K562 (cell line): ENCODE results near the gene IL1RN. TPM values are rescaled to one million over a fixed set of nuclear protein-coding genes. Genes with fewer than 3 reads are reported as not detected.

ENCODE experiments used
- ATAC-seq: fragments of 200-7000 bp; cut with Tn5 transposase; 3 replicates; pipeline ENCODE4 v1.9.1; 2020; ENCODE audit warnings: moderate library complexity
- BruUV-seq: library from RNA; stranded (reverse); fragments of 400-500 nt; replicated peaks from 2 replicates; lab custom pipeline; 2021; lab: Mats Ljungman, UMichigan
- CTCF ChIA-PET: fragments of 300-600 bp; formaldehyde crosslinking; extraction: SDS; loops from one replicate; lab custom pipeline; 2021; ENCODE audit warnings: low intra/inter-chr PET ratio; lab: Yijun Ruan, JAX
- POLR2A ChIA-PET: fragments of 300-600, 350-650 bp; sonication (Branson Sonifier 250); formaldehyde crosslinking; extraction: SDS; loops from one replicate; lab custom pipeline; 2021; ENCODE audit warnings: antibody characterized with exemption, inconsistent platforms; lab: Yijun Ruan, JAX
- DNase-seq, 4 experiments: peaks; one replicate each; pipeline versions ENCODE4 v3.0.0 to v3.0.0-alpha.2; 2011 to 2018; ENCODE audit warnings: low spot score in 3 of 4, mixed read lengths in 3 of 4; ENCODE audit errors: extremely low read depth in 1 of 4
- FAIRE-seq: peaks from 2 replicates; lab custom pipeline; 2011; peaks lifted over from hg19 to GRCh38; lab: Jason Lieb, UNC
- H2AFZ ChIP-seq: 2 replicates; pipeline ENCODE4 v1.6.0; 2011; ENCODE audit warnings: low read depth, low read length, control low read depth, inconsistent platforms
- H3K27ac ChIP-seq: fragments of 200-600 bp; 3 replicates; pipeline ENCODE4 v1.8.0; 2011; ENCODE audit warnings: low read depth, mild to moderate bottlenecking, control low read depth, inconsistent platforms, low read length, moderate library complexity, mixed read lengths; ENCODE audit errors: extremely low read depth
- H3K27me3 ChIP-seq, 2 experiments: fragments of 300-600 bp in 1 of 2; 2 replicates in 1 of 2; 3 replicates in 1 of 2; pipeline versions ENCODE4 v1.6.0 to v1.8.0; 2011; ENCODE audit warnings: inconsistent platforms in 2 of 2, low read length in 2 of 2, mild to moderate bottlenecking in 1 of 2, mixed read lengths in 1 of 2, moderate library complexity in 1 of 2; ENCODE audit not compliant: control insufficient read depth in 2 of 2, insufficient read depth in 2 of 2
- H3K36me3 ChIP-seq: fragments of 300-600 bp; 3 replicates; pipeline ENCODE4 v1.8.0; 2011; ENCODE audit warnings: mild to moderate bottlenecking, low read length, inconsistent platforms; ENCODE audit not compliant: control insufficient read depth, insufficient read depth
- H3K4me1 ChIP-seq, 2 experiments: fragments of 200-600 bp in 1 of 2; replicated peaks in 1 of 2; 2 replicates in 1 of 2; 3 replicates in 1 of 2; pipeline versions ENCODE4 v1.5.1 to v1.8.0; 2011; ENCODE audit warnings: inconsistent platforms in 2 of 2, low read length in 2 of 2, mild to moderate bottlenecking in 1 of 2, mixed read lengths in 1 of 2, moderate library complexity in 1 of 2; ENCODE audit not compliant: control insufficient read depth in 2 of 2, insufficient read depth in 2 of 2
- H3K4me2 ChIP-seq: 2 replicates; pipeline ENCODE4 v1.6.1; 2011; ENCODE audit warnings: low read length, control low read depth, inconsistent platforms, mixed read lengths; ENCODE audit not compliant: insufficient read depth
- H3K4me3 ChIP-seq: fragments of 200-600 bp; sonication (generic), shearing (Covaris generic); 2 replicates; pipeline ENCODE4 v1.5.1; 2016; ENCODE audit warnings: control low read depth, inconsistent platforms
- H3K79me2 ChIP-seq: fragments of 200-600 bp; 3 replicates; pipeline ENCODE4 v1.8.0; 2011; ENCODE audit warnings: low read length, inconsistent platforms; ENCODE audit not compliant: control insufficient read depth, insufficient read depth
- H3K9ac ChIP-seq, 2 experiments: 2 replicates each; pipeline versions ENCODE4 v1.6.0 to v1.6.1; 2011; ENCODE audit warnings: low read depth in 2 of 2, low read length in 2 of 2, control low read depth in 1 of 2, inconsistent platforms in 1 of 2, mild to moderate bottlenecking in 1 of 2, mixed read lengths in 1 of 2; ENCODE audit not compliant: insufficient read depth in 1 of 2
- H3K9me1 ChIP-seq: one replicate; pipeline ENCODE4 v1.6.0; 2011; ENCODE audit warnings: inconsistent platforms, mild to moderate bottlenecking, low read length, moderate library complexity; ENCODE audit not compliant: control insufficient read depth, insufficient read depth
- H3K9me3 ChIP-seq: replicated peaks from 2 replicates; pipeline ENCODE4 v1.5.1; 2011; ENCODE audit warnings: low read depth, low read length, inconsistent platforms; ENCODE audit not compliant: control insufficient read depth, insufficient read depth
- H4K20me1 ChIP-seq: replicated peaks from 2 replicates; pipeline ENCODE4 v1.6.1; 2011; ENCODE audit warnings: low read length, inconsistent platforms, mixed read lengths; ENCODE audit not compliant: control insufficient read depth, insufficient read depth
- ARID2 ChIP-seq: fragments of 450-650 bp; IDR thresholded peaks from 2 replicates; pipeline ENCODE4 v1.6.1; 2017; ENCODE audit warnings: antibody characterized with exemption, mild to moderate bottlenecking
- ATF3 ChIP-seq, 2 experiments: fragments of 450-650 bp in 1 of 2; sonication (generic) in 1 of 2; formaldehyde crosslinking in 1 of 2; IDR thresholded peaks in 1 of 2; conservative IDR thresholded peaks in 1 of 2; 2 replicates each; pipeline versions ENCODE4 v1.6.1 to v1.8.1; 2016 to 2023; ENCODE audit warnings: mild to moderate bottlenecking in 2 of 2, moderate library complexity in 2 of 2, inconsistent platforms in 1 of 2, missing genetic modification reagents in 1 of 2
- ATF7 ChIP-seq: fragments of 450-650 bp; IDR thresholded peaks from 2 replicates; pipeline ENCODE4 v1.7.1; 2014; ENCODE audit warnings: mild to moderate bottlenecking, moderate library complexity
- CBFA2T3 ChIP-seq: fragments of 450-650 bp; IDR thresholded peaks from 2 replicates; pipeline ENCODE4 v1.6.1; 2017
- E2F1 ChIP-seq: sonication (generic); formaldehyde crosslinking; IDR thresholded peaks from 2 replicates; pipeline ENCODE4 v1.8.1; 2023; ENCODE audit warnings: mild to moderate bottlenecking, missing genetic modification reagents, moderate library complexity
- ELF1 ChIP-seq: fragments of 200-800 bp; sonication (Bioruptor generic); IDR thresholded peaks from 2 replicates; pipeline ENCODE4 v1.6.1; 2016; ENCODE audit warnings: missing genetic modification characterization, missing compliant biosample characterization
- ELF2 ChIP-seq: fragments of 250-450 bp; sonication (Bioruptor Pico); IDR thresholded peaks from 2 replicates; pipeline ENCODE4 v1.5.0; 2021; ENCODE audit warnings: mild to moderate bottlenecking
- LEF1 ChIP-seq: fragments of 450-650 bp; IDR thresholded peaks from 2 replicates; pipeline ENCODE4 v1.6.1; 2016; ENCODE audit warnings: mild to moderate bottlenecking
- MAFK ChIP-seq: IDR thresholded peaks from 2 replicates; pipeline ENCODE4 v1.6.1; 2011; ENCODE audit warnings: low read length, improper control_type of control experiment
- MBD2 ChIP-seq: sonication (generic); IDR thresholded peaks from 2 replicates; pipeline ENCODE4 v1.6.1; 2016; ENCODE audit warnings: low read depth, borderline replicate concordance
- STAT5A ChIP-seq: IDR thresholded peaks from 2 replicates; pipeline ENCODE4 v1.6.1; 2012; ENCODE audit warnings: low read length, inconsistent platforms, borderline replicate concordance
- TRIM25 ChIP-seq: fragments of 450-650 bp; IDR thresholded peaks from 2 replicates; pipeline ENCODE4 v1.7.0; 2016; ENCODE audit warnings: borderline replicate concordance
- U2AF2 ChIP-seq: fragments of 200-400 bp; formaldehyde crosslinking; optimal IDR thresholded peaks from 2 replicates; pipeline ENCODE3; 2017; ENCODE audit warnings: low read depth, mild to moderate bottlenecking, low read length
- USF1 ChIP-seq: sonication (generic); formaldehyde crosslinking; IDR thresholded peaks from 2 replicates; pipeline ENCODE4 v1.9.0; 2022; ENCODE audit warnings: mild to moderate bottlenecking, missing genetic modification reagents
- ZBTB33 ChIP-seq: sonication (generic); formaldehyde crosslinking; IDR thresholded peaks from 2 replicates; pipeline ENCODE4 v1.8.1; 2023; ENCODE audit warnings: mild to moderate bottlenecking, missing genetic modification reagents
- ZFP36 ChIP-seq: fragments of 150-350 bp; IDR thresholded peaks from 2 replicates; pipeline ENCODE4 v1.6.1; 2018; ENCODE audit warnings: low read length, low read depth; ENCODE audit not compliant: partially characterized antibody
- ZNF436 ChIP-seq: fragments of 250-450, 450-650 bp; sonication (Bioruptor Pico); formaldehyde crosslinking; IDR thresholded peaks from 2 replicates; pipeline ENCODE4 v1.7.0; 2020; ENCODE audit warnings: mild to moderate bottlenecking
- WGBS: fragments of 100-300 bp; shearing (Covaris generic); methylation state at CpG from one replicate; pipeline ENCODE4 v1.1.6; 2016; ENCODE audit warnings: low coverage, mixed read lengths; ENCODE audit not compliant: insufficient coverage; ENCODE audit errors: missing lambda C conversion rate; 5-methylcytosine and 5-hydroxymethylcytosine counted together
- in situ Hi-C: fragments of 300-500 bp; cut with MboI; formaldehyde crosslinking; loops from 4 replicates; pipeline ENCODE4 v1.15.0; 2018; ENCODE audit warnings: inconsistent platforms, mixed read lengths
- intact Hi-C: fragments of 100-400 bp; cut with micrococcal nuclease; formaldehyde crosslinking; loops from 2 replicates; pipeline ENCODE4 v1.14.2; 2022
- polyA plus RNA-seq, 8 experiments: library from polyadenylated mRNA; depleted of rRNA in 4 of 8; stranded (reverse) in 5 of 8; unstranded in 3 of 8; fragments of >200 nt; fragmentation: Nextera tagmentation in 2 of 8; fragmentation: Illumina TruSeq in 1 of 8; extraction: Ambion mirVana in 2 of 8; extraction: Trizol in 1 of 8; gene quantifications; 2 replicates each; pipeline versions ENCODE4 v1.2.1 to v1.2.3, GENCODE V29; 2011 to 2014; ENCODE audit warnings: inconsistent platforms in 1 of 8, missing spikeins in 1 of 8
- total RNA-seq, 7 experiments: library from RNA; depleted of rRNA in 6 of 7; stranded (reverse); fragments of >200 nt in 6 of 7; fragmentation: Illumina TruSeq in 2 of 7; extraction: Trizol in 2 of 7; gene quantifications; 2 replicates each; pipeline versions ENCODE4 v1.2.1 to v1.2.3, GENCODE V29; 2011 to 2021; ENCODE audit warnings: low replicate concordance in 1 of 7

The IL1RN gene
- total and polyA plus RNA-seq, 9 of the 15 experiments (the other 6 are each of a cell fraction or from before 2014, with no cell fraction given) = 0.13 TPM; not detected in 8

GRCh38 chr2:113132414-113133021 is 5.1 kb downstream of the IL1RN start:
- no peak for DNase-seq
- CTCF ChIA-PET = no interaction called here
- BruUV-seq = no TSS peak
- no peaks in the 10 kb centered on the region for H3K4me1 ChIP-seq
- no peaks in the 10 kb centered on the region for H3K9me3 ChIP-seq
- POLR2A ChIA-PET = no interaction called here
- no peak overlapping the region for H3K27ac ChIP-seq
- WGBS = 12% methylated on average over 16 of the region's 17 CpGs
- no peak overlapping the region for H2AFZ ChIP-seq
- no peak for ATAC-seq
- H3K9me1 ChIP-seq = no peaks in the 10 kb centered on the region
- H3K4me3 ChIP-seq = no peak overlapping the region
- H3K9ac ChIP-seq = no peak overlapping the region
- no peak overlapping the region for H3K4me2 ChIP-seq
- intact Hi-C loops (no loop called here), in situ Hi-C loops (no loop called here)
- no peak for FAIRE-seq
- H4K20me1 ChIP-seq = no peaks in the 10 kb centered on the region
- H3K36me3 ChIP-seq = no peaks in the 10 kb centered on the region
- H3K27me3 ChIP-seq = peaks cover 5 to 33% of the 10 kb centered on the region in 2 experiments; a peak in 4 of 5 replicates
- H3K79me2 ChIP-seq = no peaks in the 10 kb centered on the region
- TF ChIP-seq STAT5A (no peak), ARID2 (no peak), ELF2 (CRISPR knock-in tag) (no peak), CBFA2T3 (no peak), ZBTB33 (CRISPR knock-in tag) (no peak), ZNF436 (CRISPR knock-in tag) (no peak), ZFP36 (no peak), ELF1 (tag) (no peak), U2AF2 (no peak), USF1 (CRISPR knock-in tag) (no peak), ATF7 (no peak), E2F1 (no peak), MAFK (no peak), ATF3 (IDR thresholded peaks at IDR 0.05) (no peak), ATF3 (CRISPR knock-in tag; conservative IDR thresholded peaks at IDR 0.05) (no peak), TRIM25 (no peak), MBD2 (no peak), LEF1 (no peak)
